ENCODE results near the gene NAALADL2. TPM values are rescaled to one million over a fixed set of nuclear protein-coding genes. Genes with fewer than 3 reads are reported as not detected.

NAALADL2 gene
- total and polyA plus RNA-seq, 9 of the 15 experiments (the other 6 are each of a cell fraction or from before 2014, with no cell fraction given), result 0.29 to 1.1 (median 0.79) TPM; not detected in 1

DNA sequence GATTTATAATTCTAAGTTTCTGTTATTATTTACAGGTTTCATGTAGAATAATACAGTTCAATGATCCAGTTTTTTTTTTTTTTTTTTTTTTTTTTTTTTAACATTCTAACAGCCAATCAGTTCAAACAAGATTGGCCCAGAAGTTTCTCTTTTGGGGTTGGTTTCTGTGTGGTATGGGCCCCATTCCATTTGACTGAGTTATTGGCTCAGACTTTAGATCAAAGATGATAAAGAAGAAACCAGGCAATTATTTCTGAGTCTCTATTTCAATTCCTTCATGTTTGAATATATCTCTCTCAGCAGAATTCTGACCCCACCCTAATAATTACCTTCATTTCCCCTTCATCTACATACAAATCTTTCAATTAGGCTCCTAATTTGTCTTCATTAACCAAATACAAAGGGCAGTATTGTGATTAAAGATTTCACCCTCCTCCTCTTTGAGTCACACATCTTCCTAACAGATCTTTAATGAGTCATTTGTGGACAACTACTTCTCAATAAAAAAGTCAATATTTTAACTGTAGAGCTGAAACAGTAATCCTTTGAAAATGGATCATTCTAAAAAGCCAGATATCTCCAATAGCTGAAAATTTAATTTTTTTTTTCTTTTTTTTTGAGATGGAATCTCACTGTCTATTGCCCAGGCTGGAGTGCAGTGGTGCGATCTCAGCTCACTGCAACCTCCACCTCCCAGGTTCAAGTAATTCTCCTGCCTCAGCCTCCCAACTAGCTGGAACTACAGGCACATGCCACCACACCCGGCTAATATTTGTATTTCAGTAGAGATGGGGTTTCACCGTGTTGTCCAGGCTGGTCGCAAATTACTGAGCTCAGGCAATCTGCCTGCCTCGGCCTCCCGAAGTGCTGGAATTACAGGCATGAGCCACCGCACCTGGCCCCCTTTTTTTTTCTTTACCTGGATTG, 878.8 kb downstream of the NAALADL2 start (continued):
- TF ChIP-seq, protein P1, sequence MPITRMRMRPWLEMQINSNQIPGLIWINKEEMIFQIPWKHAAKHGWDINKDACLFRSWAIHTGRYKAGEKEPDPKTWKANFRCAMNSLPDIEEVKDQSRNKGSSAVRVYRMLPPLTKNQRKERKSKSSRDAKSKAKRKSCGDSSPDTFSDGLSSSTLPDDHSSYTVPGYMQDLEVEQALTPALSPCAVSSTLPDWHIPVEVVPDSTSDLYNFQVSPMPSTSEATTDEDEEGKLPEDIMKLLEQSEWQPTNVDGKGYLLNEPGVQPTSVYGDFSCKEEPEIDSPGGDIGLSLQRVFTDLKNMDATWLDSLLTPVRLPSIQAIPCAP (CRISPR knock-in tag; IDR thresholded peaks at IDR 0.05; ENCODE audit: borderline replicate concordance), result no peak
- TF ChIP-seq SFPQ (IDR thresholded peaks at IDR 0.05; ENCODE audit: low read depth, low read length) (no peak), RNF2 (IDR thresholded peaks at IDR 0.05) (no peak), WHSC1 (IDR thresholded peaks at IDR 0.05; ENCODE audit: low read length) (no peak)
- TF ChIP-seq, protein P2, sequence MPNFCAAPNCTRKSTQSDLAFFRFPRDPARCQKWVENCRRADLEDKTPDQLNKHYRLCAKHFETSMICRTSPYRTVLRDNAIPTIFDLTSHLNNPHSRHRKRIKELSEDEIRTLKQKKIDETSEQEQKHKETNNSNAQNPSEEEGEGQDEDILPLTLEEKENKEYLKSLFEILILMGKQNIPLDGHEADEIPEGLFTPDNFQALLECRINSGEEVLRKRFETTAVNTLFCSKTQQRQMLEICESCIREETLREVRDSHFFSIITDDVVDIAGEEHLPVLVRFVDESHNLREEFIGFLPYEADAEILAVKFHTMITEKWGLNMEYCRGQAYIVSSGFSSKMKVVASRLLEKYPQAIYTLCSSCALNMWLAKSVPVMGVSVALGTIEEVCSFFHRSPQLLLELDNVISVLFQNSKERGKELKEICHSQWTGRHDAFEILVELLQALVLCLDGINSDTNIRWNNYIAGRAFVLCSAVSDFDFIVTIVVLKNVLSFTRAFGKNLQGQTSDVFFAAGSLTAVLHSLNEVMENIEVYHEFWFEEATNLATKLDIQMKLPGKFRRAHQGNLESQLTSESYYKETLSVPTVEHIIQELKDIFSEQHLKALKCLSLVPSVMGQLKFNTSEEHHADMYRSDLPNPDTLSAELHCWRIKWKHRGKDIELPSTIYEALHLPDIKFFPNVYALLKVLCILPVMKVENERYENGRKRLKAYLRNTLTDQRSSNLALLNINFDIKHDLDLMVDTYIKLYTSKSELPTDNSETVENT (CRISPR knock-in tag; IDR thresholded peaks at IDR 0.05), result no peak
